ENCODE data around the gene INKA2.

Gene INKA2

GRCh38 chr1:111695801-111696200 lies 43.4 kb downstream of the INKA2 start:
- FAIRE-seq = no peak

GRCh38 chr1:111691886-111692285 lies 47.3 kb downstream of the INKA2 start:
- no peak for FAIRE-seq

- FAIRE-seq = no peak
Observed at GRCh38 chr1:111690306-111690617, 48.9 kb downstream of the INKA2 start.

Data from A204.1 (cell line).